Measurements from ENCODE around the gene SIGLEC6.

The SIGLEC6 gene

DNA sequence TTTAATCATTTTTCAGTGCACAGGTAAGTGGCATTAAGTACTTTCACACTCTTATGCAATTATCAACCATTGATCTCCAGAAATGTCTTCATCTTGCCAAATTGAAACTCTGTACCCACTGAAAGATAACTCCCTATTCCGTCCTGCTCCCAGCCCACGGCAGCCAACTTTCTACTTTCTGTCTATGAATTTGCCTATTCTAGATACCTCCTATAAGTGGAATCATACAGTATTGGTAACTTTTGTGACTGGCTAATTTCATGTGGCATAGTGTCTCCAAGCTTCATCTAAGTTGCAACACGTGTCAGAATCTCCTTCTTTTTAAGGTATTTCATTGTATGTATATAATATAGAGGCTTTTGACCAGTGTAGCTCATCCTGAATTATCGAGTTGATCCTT, 58.9 kb downstream of the SIGLEC6 start:
- no peak for DNase-seq

DNA sequence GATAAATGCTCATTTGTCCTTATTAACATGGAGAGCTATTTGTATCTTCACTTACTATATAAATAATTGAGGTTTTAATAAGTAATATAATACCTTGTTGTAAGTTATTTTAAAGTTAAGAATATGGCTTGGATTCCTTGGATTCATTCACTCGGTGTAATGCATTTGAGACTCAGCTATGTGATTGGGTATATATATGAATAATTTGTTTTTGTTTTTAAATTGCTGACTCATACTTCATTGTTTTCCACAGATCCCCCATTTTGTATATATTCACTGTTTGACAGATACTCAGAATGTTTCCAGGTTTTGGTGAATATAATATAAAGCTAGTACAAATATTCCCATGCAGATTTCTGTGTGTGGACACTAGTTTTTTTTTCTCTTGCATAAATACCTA, 59.9 kb downstream of the SIGLEC6 start:
- no peak for DNase-seq

DNA sequence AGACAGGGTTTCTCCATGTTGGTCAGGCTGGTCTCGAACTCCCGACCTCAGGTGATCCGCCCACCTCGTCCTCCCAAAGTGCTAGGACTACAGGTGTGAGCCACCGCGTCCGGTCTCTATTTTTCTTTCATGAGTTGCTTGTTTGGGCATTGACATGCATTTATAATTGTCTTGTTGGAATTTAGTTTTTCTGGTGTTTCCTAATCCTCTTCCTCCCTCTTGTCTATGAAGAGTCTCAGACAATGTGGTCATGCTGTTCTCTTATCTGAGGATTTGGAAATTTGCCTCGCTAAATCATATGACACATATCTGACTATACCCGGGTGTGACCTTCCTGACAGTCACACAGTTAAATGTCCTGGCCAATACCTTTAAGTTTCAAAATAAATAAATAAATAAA, 60.5 kb downstream of the SIGLEC6 start:
- no peak for DNase-seq

GRCh38 chr19:51469629-51470028, 61.8 kb downstream of the SIGLEC6 start:
- no peak for DNase-seq

- DNase-seq: no peak
These were observed 62.3 kb downstream of the SIGLEC6 start for GRCh38 chr19:51469162-51469561.

DNA sequence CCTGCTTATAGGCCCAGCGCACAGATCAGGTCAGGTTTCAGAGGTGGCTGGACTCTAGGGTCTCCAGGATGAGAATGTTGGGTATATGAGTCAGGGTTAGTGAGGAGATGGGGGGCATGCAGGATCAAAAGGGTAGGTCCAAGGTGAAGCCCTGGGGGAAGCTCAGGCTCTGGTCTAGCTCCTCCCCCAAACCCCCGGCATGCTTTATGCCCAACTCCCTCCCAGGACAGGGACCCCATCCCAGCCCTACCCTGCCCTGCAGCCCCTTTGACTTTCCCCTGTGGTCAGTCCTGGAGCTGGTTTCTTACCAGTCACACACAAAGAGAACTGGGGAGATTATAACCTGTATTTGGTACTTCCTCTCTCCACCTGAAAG, 62.9 kb downstream of the SIGLEC6 start:
- DNase-seq: no peak

- no peak for DNase-seq
These were observed 63.5 kb downstream of the SIGLEC6 start for GRCh38 chr19:51467864-51468544.
